Right cardiac atrium (tissue), 5 donors: ENCODE data around the gene LYPD4. TPM values are rescaled to one million over a fixed set of nuclear protein-coding genes. Genes with fewer than 3 reads are reported as not detected.

Source experiments
- ATAC-seq, 2 donors: fragments of 200-7000 bp; cut with Tn5 transposase; one replicate each; pipeline versions ENCODE4 v1.8.0 to v1.9.1; 2020; ENCODE audit warnings: moderate library complexity in 2 of 2, mild to moderate bottlenecking in 1 of 2
- DNase-seq, 3 donors: peaks; one replicate each; pipeline ENCODE4 v3.0.0-alpha.2; 2020
- H3K27ac ChIP-seq: one replicate; pipeline ENCODE4 v1.5.1; 2013; ENCODE audit warnings: mild to moderate bottlenecking, low read length, control low read depth, moderate library complexity
- H3K27me3 ChIP-seq: one replicate; pipeline ENCODE4 v1.6.1; 2013; ENCODE audit not compliant: control insufficient read depth, insufficient read depth
- H3K4me1 ChIP-seq: one replicate; pipeline ENCODE4 v1.6.1; 2013; ENCODE audit warnings: low read length; ENCODE audit not compliant: control insufficient read depth, insufficient read depth
- H3K4me3 ChIP-seq: one replicate; pipeline ENCODE4 v1.5.1; 2013; ENCODE audit warnings: low read length, control low read depth
- H3K9me3 ChIP-seq: one replicate; pipeline ENCODE4 v1.6.1; 2013; ENCODE audit warnings: low read length; ENCODE audit not compliant: control insufficient read depth
- WGBS: extraction: QIAGEN DNeasy Blood & Tissue Kit; methylation state at CpG from one replicate; pipeline ENCODE4 v1.1.7; 2013; 5-methylcytosine and 5-hydroxymethylcytosine counted together
- intact Hi-C, 4 donors: fragments of 100-400 bp; cut with DNase I; formaldehyde crosslinking; loops; one replicate each; pipeline versions ENCODE4 v1.11.0 to v1.14.0; 2022 to 2023
- long read RNA-seq, 4 donors: library from polyadenylated mRNA; unstranded; transcript quantifications; one replicate each; pipeline ENCODE4 v2.0.0, GENCODE V29; 2020 to 2021
- polyA plus RNA-seq: library from polyadenylated mRNA; stranded (reverse); fragments of 200-250 nt; gene quantifications from one replicate; pipeline ENCODE4 v1.2.3, GENCODE V29; 2013
- total RNA-seq, 4 donors: library from RNA; stranded (reverse); fragmentation: NEBNext Ultra II Directional; extraction: Animal tissue kit (Norgen Biotek cat#: 25700); gene quantifications; one replicate each; pipeline ENCODE4 v1.2.1, GENCODE V29; 2021
- donor health status: healthy with polysubstance abuse.
- donor health status: DM: no; HTN: yes; CAD: no.
- donor health status: DM: no; HTN: no; CAD: no.
- donor health status: DM: no; HTN: yes; CAD: no; lungs with severe emphysema.
- donor health status: DM: yes; HTN: yes; CAD: no.

The LYPD4 gene
- total RNA-seq (not detected), polyA plus RNA-seq (not detected)
- long read RNA-seq, donor 1: 0 reads
- long read RNA-seq, donor 2: 0 reads
- long read RNA-seq, donor 3: 0 reads
- long read RNA-seq, donor 4: 0 reads

GRCh38 chr19:41844601-41845000, at the start of gene LYPD4:
TSS of gene LYPD4 (minus strand) at chr19:41844683. CDS start at chr19:41839285, 5,398 bp downstream.
- Histone ChIP-seq H3K27me3 (no peaks in the 10 kb centered on the region), H3K27ac (no peak within 1 kb of the TSS), H3K4me1 (no peaks in the 10 kb centered on the region), H3K9me3 (no peaks in the 10 kb centered on the region), H3K4me3 (no peak within 1 kb of the TSS)
- WGBS: 84% methylated on average over 30 of the region's 30 CpGs
- DNase-seq: no peak
- intact Hi-C loops: no loop called here
- no peak for ATAC-seq

- Histone ChIP-seq H3K27ac (no peak overlapping the region), H3K4me1 (no peaks in the 10 kb centered on the region), H3K27me3 (no peaks in the 10 kb centered on the region), H3K4me3 (no peak overlapping the region), H3K9me3 (no peaks in the 10 kb centered on the region)
- ATAC-seq: no peak
- intact Hi-C loops: no loop called here
- peak in 1 of 3 donors; percentile 10 for DNase-seq
- WGBS: 74% methylated on average over 6 of the region's 6 CpGs
Observed at GRCh38 chr19:41893899-41894298, 49.4 kb upstream of the LYPD4 start.

- Histone ChIP-seq H3K27me3 (no peaks in the 10 kb centered on the region), H3K4me1 (no peaks in the 10 kb centered on the region), H3K9me3 (no peaks in the 10 kb centered on the region), H3K4me3 (no peak overlapping the region), H3K27ac (no peak overlapping the region)
- DNase-seq (peak in 1 of 3 donors; percentile 51), ATAC-seq (no peak)
- intact Hi-C loops: no loop called here
- 89% methylated on average over 34 of the region's 34 CpGs for WGBS
Observed at GRCh38 chr19:41892173-41892902, 47.9 kb upstream of the LYPD4 start.

- Histone ChIP-seq H3K9me3 (no peaks in the 10 kb centered on the region), H3K27ac (no peak overlapping the region), H3K4me3 (no peak overlapping the region), H3K27me3 (no peaks in the 10 kb centered on the region), H3K4me1 (no peaks in the 10 kb centered on the region)
- intact Hi-C loops: no loop called here
- ATAC-seq: no peak
- no peak for DNase-seq
- WGBS: 93% methylated on average over 4 of the region's 4 CpGs
Observed at GRCh38 chr19:41890936-41891335, 46.5 kb upstream of the LYPD4 start.

GRCh38 chr19:41889896-41890295, 45.4 kb upstream of the LYPD4 start:
- DNase-seq (peak in 1 of 3 donors; percentile 32), ATAC-seq (no peak)
- Histone ChIP-seq H3K9me3 (no peaks in the 10 kb centered on the region), H3K4me1 (no peaks in the 10 kb centered on the region), H3K4me3 (no peak overlapping the region), H3K27ac (no peak overlapping the region), H3K27me3 (no peaks in the 10 kb centered on the region)
- 90% methylated on average over 8 of the region's 8 CpGs for WGBS
- intact Hi-C loops: loop anchor here in 1 of 4 donors (10.0 kb wide), 1 partner anchor 45 kb away; no protein-coding TSS in a partner anchor

- H3K9me3 ChIP-seq: no peaks in the 10 kb centered on the region
- DNase-seq: no peak
- WGBS: 88% methylated on average over 12 of the region's 12 CpGs
- H3K4me1 ChIP-seq: no peaks in the 10 kb centered on the region
- no peak overlapping the region for H3K27ac ChIP-seq
- intact Hi-C loops: loop anchor here in 1 of 4 donors (10.0 kb wide), 1 partner anchor 46 kb away; no protein-coding TSS in a partner anchor
- no peaks in the 10 kb centered on the region for H3K27me3 ChIP-seq
- ATAC-seq: no peak
- no peak overlapping the region for H3K4me3 ChIP-seq
Observed at GRCh38 chr19:41888926-41889325, 44.4 kb upstream of the LYPD4 start.

- intact Hi-C loops: loop anchor here in 1 of 4 donors (10.0 kb wide), 1 partner anchor 47 kb away; no protein-coding TSS in a partner anchor
- no peak overlapping the region for H3K27ac ChIP-seq
Observed at GRCh38 chr19:41887711-41888382, 43.4 kb upstream of the LYPD4 start.

GRCh38 chr19:41886761-41887710, 42.6 kb upstream of the LYPD4 start:
- H3K27me3 ChIP-seq: no peaks in the 10 kb centered on the region
- H3K9me3 ChIP-seq: no peaks in the 10 kb centered on the region
- H3K4me3 ChIP-seq: no peak overlapping the region
- no peak for DNase-seq
- no peaks in the 10 kb centered on the region for H3K4me1 ChIP-seq
- 60% methylated on average over 13 of the region's 13 CpGs for WGBS
- intact Hi-C loops: loop anchor here in 1 of 4 donors (10.0 kb wide), 1 partner anchor 48 kb away; no protein-coding TSS in a partner anchor
- no peak overlapping the region for H3K27ac ChIP-seq
- ATAC-seq: no peak

More at GRCh38 chr19:41887711-41888382, 43.4 kb upstream of the LYPD4 start:
- Histone ChIP-seq H3K27me3 (no peaks in the 10 kb centered on the region), H3K9me3 (no peaks in the 10 kb centered on the region), H3K4me1 (no peaks in the 10 kb centered on the region), H3K4me3 (no peak overlapping the region)
- WGBS: 54% methylated on average over 17 of the region's 17 CpGs
- DNase-seq (no peak), ATAC-seq (no peak)

- Histone ChIP-seq H3K4me1 (no peaks in the 10 kb centered on the region), H3K4me3 (peak overlapping the region; percentile 85), H3K27ac (peak overlapping the region; percentile 46), H3K27me3 (no peaks in the 10 kb centered on the region), H3K9me3 (no peaks in the 10 kb centered on the region)
- intact Hi-C loops: loop anchor here in 1 of 4 donors (10.0 kb wide), 1 partner anchor 51 kb away; no protein-coding TSS in a partner anchor
- peak; percentile 96 to 98 (median 98) for DNase-seq
- ATAC-seq: peak; percentile 96 to 97
- under 1% methylated on average over 66 of the region's 66 CpGs for WGBS
Observed at GRCh38 chr19:41883821-41884733, 39.6 kb upstream of the LYPD4 start.
